ENCODE data around the gene PICALM. TPM values are rescaled to one million over a fixed set of nuclear protein-coding genes. Genes with fewer than 3 reads are reported as not detected.
A peak's percentile ranks its signal among the peaks of the same experiment; 100 is the strongest.

The PICALM gene
- total and polyA plus RNA-seq, 9 of the 15 experiments (the other 6 are each of a cell fraction or from before 2014, with no cell fraction given): 41.3 to 990 (median 309) TPM

DNA sequence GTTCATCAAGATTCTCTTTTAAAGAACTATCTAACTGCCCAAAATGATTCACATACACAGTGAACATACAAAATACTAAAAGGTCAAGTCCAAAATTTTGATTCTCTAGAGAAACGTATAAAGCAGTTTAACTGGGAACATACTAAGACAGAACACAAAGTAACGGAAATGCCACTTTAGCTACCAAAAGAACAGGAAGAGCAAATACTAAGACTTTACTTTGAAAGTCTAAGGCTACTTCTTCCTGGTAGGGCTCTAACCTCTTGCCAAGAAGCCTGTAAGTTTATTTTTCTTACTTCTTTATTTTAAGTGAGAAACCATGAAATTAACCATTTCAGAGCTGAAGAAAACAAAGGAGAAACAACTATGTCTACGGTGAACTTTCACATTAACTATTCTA lies 6.2 kb downstream of the PICALM start:
- peak; percentile 1; the same call in 2 of the 3 replicates for ATAC-seq
- WGBS (ENCODE audit: insufficient coverage, low coverage, missing lambda C conversion rate): 7% methylated on average over 3 of the region's 3 CpGs
- peaks cover 100% of the 10 kb centered on the region for H3K79me2 ChIP-seq (ENCODE audit: control insufficient read depth, insufficient read depth, low read length)
- no peaks in the 10 kb centered on the region for H3K9me3 ChIP-seq (replicated peaks; ENCODE audit: control insufficient read depth, insufficient read depth, low read depth, low read length)
- in situ Hi-C loops (cut with MboI) (no loop called here), intact Hi-C loops (cut with micrococcal nuclease) (loop anchor here (2.0 kb wide), 1 partner anchor 20 kb away; no protein-coding TSS in a partner anchor)
- peak overlapping the region in 1 of 2 experiments; percentile 91; a peak in 2 of 4 replicates for H3K9ac ChIP-seq (ENCODE audit: insufficient read depth in 1 of 2, low read depth in 2 of 2, low read length in 2 of 2)
- POLR2A ChIA-PET: interaction anchor here (0.8 to 1.7 kb wide), 6 partner anchors 9 to 149 kb away, joined by 3 to 6 read pairs (median 4); no protein-coding TSS in a partner anchor
- H3K4me1 ChIP-seq (replicated peaks in 1 of 2; ENCODE audit: control insufficient read depth in 2 of 2, insufficient read depth in 2 of 2, low read length in 2 of 2): peaks cover 18 to 37% of the 10 kb centered on the region in 2 experiments
- CTCF ChIA-PET (ENCODE audit: low intra/inter-chr PET ratio): no interaction called here
- H2AFZ ChIP-seq (ENCODE audit: low read depth, low read length): no peak overlapping the region
- H3K27me3 ChIP-seq (ENCODE audit: control insufficient read depth in 2 of 2, insufficient read depth in 2 of 2, low read length in 2 of 2): no peaks in the 10 kb centered on the region
- H3K27ac ChIP-seq (ENCODE audit: extremely low read depth, low read depth, low read length): peak overlapping the region; percentile 90; the same call in 2 of the 3 replicates
- FAIRE-seq: no peak
- H3K9me1 ChIP-seq (ENCODE audit: control insufficient read depth, insufficient read depth, low read length): no peaks in the 10 kb centered on the region
- peak overlapping the region; percentile 76 for H3K4me2 ChIP-seq (ENCODE audit: insufficient read depth, low read length)
- peak overlapping the region; percentile 64 for H3K4me3 ChIP-seq
- peaks cover 21% of the 10 kb centered on the region for H4K20me1 ChIP-seq (replicated peaks; ENCODE audit: control insufficient read depth, insufficient read depth, low read length)
- peaks cover 33% of the 10 kb centered on the region for H3K36me3 ChIP-seq (ENCODE audit: control insufficient read depth, insufficient read depth, low read length)
- no TSS peak for BruUV-seq (replicated peaks)
- DNase-seq (ENCODE audit: extremely low read depth in 1 of 4, low spot score in 3 of 4): no peak
- TF ChIP-seq ZNF133 (CRISPR knock-in tag; IDR thresholded peaks at IDR 0.05) (no peak), CBFA2T2 (conservative IDR thresholded peaks at IDR 0.05) (no peak), THRAP3 (IDR thresholded peaks at IDR 0.05; ENCODE audit: borderline replicate concordance) (0 out of 2 replicates have a peak, but pooled peaks have one; percentile 25), ZNF408 (CRISPR knock-in tag; IDR thresholded peaks at IDR 0.05; ENCODE audit: low read depth) (no peak), ZNF311 (CRISPR knock-in tag; IDR thresholded peaks at IDR 0.05) (no peak), EP300 (IDR thresholded peaks at IDR 0.05; ENCODE audit: low read length) (no peak), DPF2 (IDR thresholded peaks at IDR 0.05) (no peak), EP400 (IDR thresholded peaks at IDR 0.05) (0 out of 2 replicates have a peak, but pooled peaks have one; percentile 11), ETV1 (tag; conservative IDR thresholded peaks at IDR 0.05; ENCODE audit: low read depth) (no peak; the same call in 1 of the 2 replicates), PHF20 (IDR thresholded peaks at IDR 0.05; ENCODE audit: partially characterized antibody) (no peak), SREBF1 (IDR thresholded peaks at IDR 0.05; ENCODE audit: borderline replicate concordance, low read depth, low read length) (no peak)
- TF ChIP-seq, protein P1, sequence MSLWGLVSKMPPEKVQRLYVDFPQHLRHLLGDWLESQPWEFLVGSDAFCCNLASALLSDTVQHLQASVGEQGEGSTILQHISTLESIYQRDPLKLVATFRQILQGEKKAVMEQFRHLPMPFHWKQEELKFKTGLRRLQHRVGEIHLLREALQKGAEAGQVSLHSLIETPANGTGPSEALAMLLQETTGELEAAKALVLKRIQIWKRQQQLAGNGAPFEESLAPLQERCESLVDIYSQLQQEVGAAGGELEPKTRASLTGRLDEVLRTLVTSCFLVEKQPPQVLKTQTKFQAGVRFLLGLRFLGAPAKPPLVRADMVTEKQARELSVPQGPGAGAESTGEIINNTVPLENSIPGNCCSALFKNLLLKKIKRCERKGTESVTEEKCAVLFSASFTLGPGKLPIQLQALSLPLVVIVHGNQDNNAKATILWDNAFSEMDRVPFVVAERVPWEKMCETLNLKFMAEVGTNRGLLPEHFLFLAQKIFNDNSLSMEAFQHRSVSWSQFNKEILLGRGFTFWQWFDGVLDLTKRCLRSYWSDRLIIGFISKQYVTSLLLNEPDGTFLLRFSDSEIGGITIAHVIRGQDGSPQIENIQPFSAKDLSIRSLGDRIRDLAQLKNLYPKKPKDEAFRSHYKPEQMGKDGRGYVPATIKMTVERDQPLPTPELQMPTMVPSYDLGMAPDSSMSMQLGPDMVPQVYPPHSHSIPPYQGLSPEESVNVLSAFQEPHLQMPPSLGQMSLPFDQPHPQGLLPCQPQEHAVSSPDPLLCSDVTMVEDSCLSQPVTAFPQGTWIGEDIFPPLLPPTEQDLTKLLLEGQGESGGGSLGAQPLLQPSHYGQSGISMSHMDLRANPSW (CRISPR knock-in tag; IDR thresholded peaks at IDR 0.05): no peak
- TF ChIP-seq, protein P2, sequence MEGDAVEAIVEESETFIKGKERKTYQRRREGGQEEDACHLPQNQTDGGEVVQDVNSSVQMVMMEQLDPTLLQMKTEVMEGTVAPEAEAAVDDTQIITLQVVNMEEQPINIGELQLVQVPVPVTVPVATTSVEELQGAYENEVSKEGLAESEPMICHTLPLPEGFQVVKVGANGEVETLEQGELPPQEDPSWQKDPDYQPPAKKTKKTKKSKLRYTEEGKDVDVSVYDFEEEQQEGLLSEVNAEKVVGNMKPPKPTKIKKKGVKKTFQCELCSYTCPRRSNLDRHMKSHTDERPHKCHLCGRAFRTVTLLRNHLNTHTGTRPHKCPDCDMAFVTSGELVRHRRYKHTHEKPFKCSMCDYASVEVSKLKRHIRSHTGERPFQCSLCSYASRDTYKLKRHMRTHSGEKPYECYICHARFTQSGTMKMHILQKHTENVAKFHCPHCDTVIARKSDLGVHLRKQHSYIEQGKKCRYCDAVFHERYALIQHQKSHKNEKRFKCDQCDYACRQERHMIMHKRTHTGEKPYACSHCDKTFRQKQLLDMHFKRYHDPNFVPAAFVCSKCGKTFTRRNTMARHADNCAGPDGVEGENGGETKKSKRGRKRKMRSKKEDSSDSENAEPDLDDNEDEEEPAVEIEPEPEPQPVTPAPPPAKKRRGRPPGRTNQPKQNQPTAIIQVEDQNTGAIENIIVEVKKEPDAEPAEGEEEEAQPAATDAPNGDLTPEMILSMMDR (IDR thresholded peaks at IDR 0.05 in 2 of 3, conservative IDR thresholded peaks at IDR 0.05 in 1 of 3; ENCODE audit: insufficient read depth in 2 of 3, low read depth in 1 of 3, low read length in 3 of 3): no peak
- TF ChIP-seq, protein P3, sequence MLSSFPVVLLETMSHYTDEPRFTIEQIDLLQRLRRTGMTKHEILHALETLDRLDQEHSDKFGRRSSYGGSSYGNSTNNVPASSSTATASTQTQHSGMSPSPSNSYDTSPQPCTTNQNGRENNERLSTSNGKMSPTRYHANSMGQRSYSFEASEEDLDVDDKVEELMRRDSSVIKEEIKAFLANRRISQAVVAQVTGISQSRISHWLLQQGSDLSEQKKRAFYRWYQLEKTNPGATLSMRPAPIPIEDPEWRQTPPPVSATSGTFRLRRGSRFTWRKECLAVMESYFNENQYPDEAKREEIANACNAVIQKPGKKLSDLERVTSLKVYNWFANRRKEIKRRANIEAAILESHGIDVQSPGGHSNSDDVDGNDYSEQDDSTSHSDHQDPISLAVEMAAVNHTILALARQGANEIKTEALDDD (IDR thresholded peaks at IDR 0.05): no peak

All from K562 (cell line).